ENCODE results near the gene SGSH.

GRCh38 chr17:80182118-80182844 is 37.9 kb downstream of the SGSH start:
- TF ChIP-seq POLR2A (IDR thresholded peaks at IDR 0.05) (no peak), CTCF (IDR thresholded peaks at IDR 0.05) (no peak)

All from tibial nerve (tissue), 3 donors.